Neural cell (in vitro differentiated cells): Measurements from ENCODE around the gene PTK7.

Source experiments
- CTCF ChIP-seq: fragments of 450-650 bp; IDR thresholded peaks from 2 replicates; pipeline ENCODE4 v1.5.1; 2014; ENCODE audit warnings: antibody characterized with exemption, mild to moderate bottlenecking, moderate library complexity; ENCODE audit not compliant: poor library complexity, severe bottlenecking
- EP300 ChIP-seq: fragments of 450-650 bp; conservative IDR thresholded peaks from 2 replicates; pipeline ENCODE4 v1.6.1; 2014; ENCODE audit warnings: antibody characterized with exemption, mild to moderate bottlenecking, moderate library complexity; ENCODE audit not compliant: poor library complexity, severe bottlenecking
- EZH2 ChIP-seq: fragments of 200-600, 300-800 bp; shearing (Covaris generic), sonication (generic); IDR thresholded peaks from 2 replicates; pipeline ENCODE4 v1.6.1; 2014; ENCODE audit warnings: antibody characterized with exemption, low read length, borderline replicate concordance, mild to moderate bottlenecking; ENCODE audit not compliant: insufficient read depth, poor library complexity, severe bottlenecking

GRCh38 chr6:43125555-43125954 lies 49.4 kb downstream of the PTK7 start:
- TF ChIP-seq EZH2 = no peak
- TF ChIP-seq CTCF = no peak
- TF ChIP-seq EP300 = no peak
